Testis (tissue), 2 donors: Measurements from ENCODE around the gene TMEM138.

ENCODE experiments used
- POLR2A ChIP-seq: fragments of 450-650 bp; IDR thresholded peaks from one replicate; pipeline ENCODE4 v1.6.1; 2017; ENCODE audit warnings: antibody characterized with exemption, mild to moderate bottlenecking, moderate library complexity
- TF ChIP-seq, protein P1 (sequence below), 3 experiments: fragments of 450-650 bp in 2 of 3; fragments of 200-600 bp in 1 of 3; sonication (generic) in 1 of 3; IDR thresholded peaks; one replicate each; pipeline ENCODE4 v1.5.1; 2016 to 2019; ENCODE audit warnings: antibody characterized with exemption in 3 of 3, mild to moderate bottlenecking in 2 of 3, moderate library complexity in 1 of 3

DNA sequence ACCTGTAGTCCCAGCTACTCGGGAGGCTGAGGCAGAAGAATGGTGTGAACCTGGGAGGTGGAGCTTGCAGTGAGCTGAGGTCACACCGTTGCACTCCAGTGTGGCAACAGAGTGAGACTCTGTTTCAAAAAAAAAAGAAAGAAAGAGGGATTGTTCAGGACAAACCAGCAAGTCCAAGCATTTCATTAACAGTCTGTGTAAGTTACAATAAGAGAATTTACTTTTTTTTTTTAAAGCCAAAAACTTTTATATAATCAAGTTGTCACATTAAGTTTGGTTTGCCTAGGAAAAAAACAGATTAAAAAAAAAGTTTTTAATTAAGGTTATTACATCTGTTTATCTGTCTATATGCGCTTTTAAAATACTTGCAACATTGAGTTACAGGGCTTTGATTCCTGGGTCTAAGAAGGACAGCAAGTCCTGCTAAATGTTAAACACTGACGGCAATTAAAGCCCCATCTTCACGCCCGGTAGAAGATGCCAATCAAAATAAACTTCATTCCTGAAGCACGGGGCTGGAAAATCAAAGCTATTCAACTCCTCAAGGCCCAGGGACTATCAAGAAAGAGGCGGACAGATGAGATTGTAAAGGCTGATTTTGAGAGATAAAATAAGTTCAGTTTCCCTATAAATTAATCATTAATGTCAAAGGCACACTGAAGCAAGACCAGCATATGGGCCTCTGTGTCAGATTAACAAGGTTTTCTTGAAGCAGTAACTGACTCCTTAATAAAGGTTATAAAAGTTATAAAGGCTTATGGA is 10.7 kb downstream of the TMEM138 start:
- no peak for TF ChIP-seq POLR2A
- TF ChIP-seq, protein P1, sequence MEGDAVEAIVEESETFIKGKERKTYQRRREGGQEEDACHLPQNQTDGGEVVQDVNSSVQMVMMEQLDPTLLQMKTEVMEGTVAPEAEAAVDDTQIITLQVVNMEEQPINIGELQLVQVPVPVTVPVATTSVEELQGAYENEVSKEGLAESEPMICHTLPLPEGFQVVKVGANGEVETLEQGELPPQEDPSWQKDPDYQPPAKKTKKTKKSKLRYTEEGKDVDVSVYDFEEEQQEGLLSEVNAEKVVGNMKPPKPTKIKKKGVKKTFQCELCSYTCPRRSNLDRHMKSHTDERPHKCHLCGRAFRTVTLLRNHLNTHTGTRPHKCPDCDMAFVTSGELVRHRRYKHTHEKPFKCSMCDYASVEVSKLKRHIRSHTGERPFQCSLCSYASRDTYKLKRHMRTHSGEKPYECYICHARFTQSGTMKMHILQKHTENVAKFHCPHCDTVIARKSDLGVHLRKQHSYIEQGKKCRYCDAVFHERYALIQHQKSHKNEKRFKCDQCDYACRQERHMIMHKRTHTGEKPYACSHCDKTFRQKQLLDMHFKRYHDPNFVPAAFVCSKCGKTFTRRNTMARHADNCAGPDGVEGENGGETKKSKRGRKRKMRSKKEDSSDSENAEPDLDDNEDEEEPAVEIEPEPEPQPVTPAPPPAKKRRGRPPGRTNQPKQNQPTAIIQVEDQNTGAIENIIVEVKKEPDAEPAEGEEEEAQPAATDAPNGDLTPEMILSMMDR (IDR thresholded peaks at IDR 0.05): no peak
